ENCODE measurements around the gene PCBD1. TPM values are rescaled to one million over a fixed set of nuclear protein-coding genes. Genes with fewer than 3 reads are reported as not detected.

The PCBD1 gene
- total RNA-seq = 27.4 and 31.6 TPM in 2 replicates

DNA sequence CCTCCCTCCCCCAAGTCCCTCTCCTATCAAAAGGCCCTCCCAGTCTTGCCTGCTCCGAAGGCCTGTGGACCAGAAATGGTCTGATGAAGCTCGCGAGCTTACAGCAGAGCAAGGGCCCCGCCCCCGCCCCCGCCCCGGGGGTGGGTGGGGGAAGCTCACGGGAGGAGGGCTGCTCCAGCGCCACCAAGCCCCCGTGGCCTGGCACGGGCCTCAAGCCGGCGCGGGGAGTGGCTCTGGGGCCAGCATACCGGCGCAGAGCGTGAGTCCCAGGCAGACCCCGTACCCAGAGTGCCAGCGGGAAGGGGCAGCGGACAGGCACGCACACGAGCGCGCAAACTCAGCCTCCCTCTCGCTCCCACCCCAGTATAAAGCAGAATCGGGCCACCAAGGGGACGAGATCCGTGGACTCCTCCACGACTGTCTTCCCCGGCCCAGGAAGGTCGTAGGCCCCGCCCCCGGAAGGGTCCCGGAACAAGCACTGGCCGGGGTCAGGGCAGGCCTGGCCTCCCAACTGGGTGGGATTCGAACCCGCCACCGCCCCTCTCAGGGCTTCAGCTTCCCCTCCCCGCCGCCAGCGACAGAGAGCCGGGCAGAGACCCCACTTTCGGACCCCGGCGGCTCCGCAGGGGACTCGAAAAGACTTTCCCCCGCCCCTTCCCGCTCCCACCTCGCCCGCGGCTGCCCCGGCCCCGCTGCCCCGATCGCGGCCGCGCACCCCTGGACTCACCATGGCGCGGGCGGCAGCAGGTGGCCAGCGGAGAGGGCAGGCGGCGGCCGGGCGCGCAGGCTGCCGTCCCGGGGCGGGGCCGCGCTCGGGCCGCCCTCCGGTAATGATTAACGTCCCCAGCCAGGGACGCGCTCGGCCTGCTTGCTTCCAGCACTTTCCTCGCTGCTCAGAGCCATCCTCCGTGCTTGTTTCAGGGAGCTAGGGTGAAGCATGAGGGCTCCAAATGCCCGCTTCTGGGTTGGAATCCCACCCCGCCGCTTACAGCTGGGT lies at the start of gene PCBD1:
Gene PCBD1, minus strand, starts transcription at position 762 of the 997 bp plus-strand sequence. Its CDS starts 32 bp downstream, at position 730.

Other genes starting within 250 kb of the PCBD1 start
- gene ADAMTS14, start 216.1 kb downstream of the PCBD1 start, total RNA-seq = 3.7 and 5.1 TPM in 2 replicates
- gene TBATA, start 103.2 kb downstream of the PCBD1 start, total RNA-seq = not detected in 2 replicates
- 28.3 and 30.5 TPM in 2 replicates for gene SGPL1, start 72.6 kb downstream of the PCBD1 start, total RNA-seq